GM21619 (cell line): Measurements from ENCODE around the gene RAB1A.

ENCODE experiments used
- ATAC-seq: cut with Tn5 transposase; IDR thresholded peaks from one replicate; pipeline ENCODE4 v1.9.1; 2021; ENCODE audit not compliant: unreplicated experiment

RAB1A gene

DNA sequence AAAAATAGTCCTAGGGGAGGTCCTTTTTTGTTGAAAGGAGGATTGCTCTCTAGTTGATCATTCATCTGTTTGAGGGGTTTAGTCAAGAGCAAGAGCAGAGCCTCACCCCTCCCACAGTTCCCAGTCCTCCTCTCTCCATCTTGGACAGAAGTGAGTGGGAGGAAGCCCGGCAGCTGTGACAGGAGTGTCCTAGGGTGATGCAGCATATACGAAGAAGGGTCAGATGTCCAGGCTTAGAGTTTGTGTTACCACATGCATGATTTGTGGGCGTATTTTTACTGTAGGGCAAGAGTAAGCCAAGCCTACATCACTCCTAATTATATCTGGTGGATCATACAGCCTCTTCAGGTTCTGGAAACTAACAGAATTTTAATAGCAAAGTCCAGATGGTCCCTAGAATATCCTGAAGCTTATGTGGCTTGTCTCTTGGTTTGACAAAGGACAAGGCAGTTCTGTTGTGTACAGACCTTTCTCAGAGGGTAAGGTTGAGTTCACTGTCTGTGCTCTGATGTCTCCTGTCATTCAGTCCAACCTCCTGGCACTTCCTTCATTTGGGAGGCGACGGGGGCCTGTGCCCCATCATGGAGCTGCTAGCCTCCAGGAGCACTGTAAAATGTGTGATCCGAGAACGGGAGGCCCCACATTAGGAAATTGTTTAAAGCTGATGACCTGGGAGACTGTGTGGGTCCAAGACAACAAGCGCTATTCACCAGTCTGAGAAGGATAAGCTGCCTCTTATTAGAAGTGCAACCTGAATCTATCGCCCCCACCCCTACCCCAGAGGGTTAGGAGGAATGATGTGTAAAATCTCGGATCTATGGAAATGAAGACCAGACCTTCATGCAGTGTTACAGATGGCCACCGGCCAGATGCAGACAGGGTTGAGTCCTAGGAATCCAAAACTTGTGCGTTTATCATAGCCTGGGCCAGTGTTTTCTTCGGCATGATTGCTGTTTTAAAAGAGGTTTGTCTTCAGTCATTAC is 66.8 kb downstream of the RAB1A start:
- ATAC-seq, result no peak

DNA sequence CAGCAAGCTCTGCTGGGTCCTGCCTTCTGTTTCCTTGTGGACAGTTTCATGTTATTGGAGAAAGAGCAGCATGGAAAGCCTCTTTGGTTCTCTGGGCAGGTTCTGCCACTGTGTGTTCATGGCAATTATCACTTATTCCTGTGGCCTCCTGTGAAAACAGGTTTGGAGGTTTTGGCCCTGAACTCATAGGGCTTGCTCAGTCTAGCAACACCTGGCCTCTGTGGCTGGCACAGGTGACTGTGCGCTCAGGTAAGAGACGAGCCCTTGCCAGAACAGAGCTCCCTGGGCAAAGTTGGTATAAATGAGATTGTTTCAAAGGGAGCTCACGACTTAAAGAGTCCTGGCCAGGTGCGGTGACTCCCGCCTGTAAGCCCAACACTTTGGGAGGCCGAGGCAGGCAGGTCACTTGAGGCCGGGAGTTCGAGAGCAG is 68.0 kb downstream of the RAB1A start:
- no peak for ATAC-seq

DNA sequence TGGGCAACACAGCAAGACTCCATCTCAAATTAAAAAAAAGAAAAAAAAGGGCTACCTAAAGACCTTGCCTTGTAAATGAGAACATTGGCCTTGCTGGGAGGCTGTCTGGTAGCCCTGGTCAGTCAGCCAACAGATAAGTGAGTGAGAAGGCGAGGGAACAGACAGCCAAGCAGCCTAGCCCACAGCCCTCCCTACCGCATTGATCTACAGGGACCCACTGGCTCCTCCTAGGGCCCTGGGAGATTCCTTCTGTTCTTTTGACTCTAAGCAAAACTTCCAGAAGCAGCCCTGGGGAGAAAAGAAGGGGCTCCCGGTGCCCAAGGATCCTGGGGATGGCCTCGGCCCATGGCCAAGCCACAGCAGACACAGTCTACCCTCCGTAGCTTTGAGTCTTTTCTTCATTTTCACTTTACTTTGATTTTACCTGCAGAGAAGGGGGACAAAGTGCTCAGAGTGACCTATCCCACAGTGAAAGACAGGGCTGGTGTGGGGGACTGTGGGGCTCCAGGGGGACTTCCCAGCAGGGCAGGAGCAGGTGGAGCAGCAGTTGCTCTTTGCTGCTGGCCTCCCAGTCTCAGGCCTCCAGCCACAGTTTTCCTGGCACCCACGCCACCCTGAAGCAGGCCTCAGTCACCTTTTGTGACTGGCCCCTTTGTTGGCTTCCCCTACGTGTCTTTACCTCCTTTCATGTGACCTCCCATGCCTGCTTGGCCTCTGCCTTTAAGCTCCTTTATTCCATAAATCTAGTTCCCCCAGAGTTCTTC is 68.6 kb downstream of the RAB1A start:
- ATAC-seq, result no peak

DNA sequence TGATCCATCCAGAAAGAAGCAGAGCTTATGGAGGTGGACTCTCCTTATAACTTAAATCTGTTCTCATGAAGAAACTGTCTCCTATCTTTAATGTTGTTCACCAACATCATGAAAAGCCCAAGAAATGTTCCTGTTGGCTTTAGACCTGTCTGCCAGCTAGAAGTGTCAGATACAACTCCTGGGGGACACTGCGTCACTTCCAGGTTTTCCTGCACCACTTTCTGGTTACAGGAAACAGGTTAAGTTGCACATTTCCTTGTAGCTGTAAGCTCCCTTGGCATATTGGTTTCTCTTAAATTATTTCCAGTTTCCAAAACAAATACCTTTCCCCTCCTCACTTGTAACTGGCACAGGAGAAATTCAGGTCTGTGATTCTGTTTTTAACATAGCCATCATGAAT is 70.8 kb downstream of the RAB1A start:
- ATAC-seq, result no peak

DNA sequence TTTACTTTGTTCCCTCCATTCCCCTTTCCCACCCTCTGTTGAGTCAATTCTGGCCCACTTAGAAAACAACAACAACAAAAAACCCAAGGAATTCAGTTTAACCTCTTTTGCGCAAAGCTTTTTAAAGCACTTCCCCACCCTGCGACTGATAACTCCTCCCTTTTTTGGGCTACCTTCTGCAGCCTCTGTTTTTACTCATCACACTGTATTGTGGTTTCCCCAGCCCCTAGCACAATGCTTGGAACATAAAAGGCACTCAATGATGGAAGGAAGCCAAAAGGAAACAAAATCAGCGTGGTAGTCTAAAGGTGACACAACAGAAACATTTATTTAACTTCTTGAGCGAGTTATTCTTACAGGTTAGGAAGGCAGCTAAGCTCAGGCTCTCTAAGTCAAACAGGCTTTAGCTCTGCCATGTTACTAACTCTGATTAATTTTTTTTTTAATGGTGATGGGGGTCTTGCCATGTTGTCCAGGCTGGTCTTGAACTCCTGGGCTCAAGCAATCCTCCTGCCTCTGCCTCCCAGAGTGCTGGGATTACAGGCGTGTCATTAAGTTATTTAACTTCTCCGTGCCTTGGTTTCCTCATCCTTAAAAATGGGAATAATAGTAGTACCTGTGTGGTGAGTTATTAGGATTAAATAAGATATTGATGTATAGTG is 72.4 kb downstream of the RAB1A start:
- ATAC-seq, result no peak

- ATAC-seq, result no peak
These were observed 72.9 kb downstream of the RAB1A start for GRCh38 chr2:65057054-65057375.

DNA sequence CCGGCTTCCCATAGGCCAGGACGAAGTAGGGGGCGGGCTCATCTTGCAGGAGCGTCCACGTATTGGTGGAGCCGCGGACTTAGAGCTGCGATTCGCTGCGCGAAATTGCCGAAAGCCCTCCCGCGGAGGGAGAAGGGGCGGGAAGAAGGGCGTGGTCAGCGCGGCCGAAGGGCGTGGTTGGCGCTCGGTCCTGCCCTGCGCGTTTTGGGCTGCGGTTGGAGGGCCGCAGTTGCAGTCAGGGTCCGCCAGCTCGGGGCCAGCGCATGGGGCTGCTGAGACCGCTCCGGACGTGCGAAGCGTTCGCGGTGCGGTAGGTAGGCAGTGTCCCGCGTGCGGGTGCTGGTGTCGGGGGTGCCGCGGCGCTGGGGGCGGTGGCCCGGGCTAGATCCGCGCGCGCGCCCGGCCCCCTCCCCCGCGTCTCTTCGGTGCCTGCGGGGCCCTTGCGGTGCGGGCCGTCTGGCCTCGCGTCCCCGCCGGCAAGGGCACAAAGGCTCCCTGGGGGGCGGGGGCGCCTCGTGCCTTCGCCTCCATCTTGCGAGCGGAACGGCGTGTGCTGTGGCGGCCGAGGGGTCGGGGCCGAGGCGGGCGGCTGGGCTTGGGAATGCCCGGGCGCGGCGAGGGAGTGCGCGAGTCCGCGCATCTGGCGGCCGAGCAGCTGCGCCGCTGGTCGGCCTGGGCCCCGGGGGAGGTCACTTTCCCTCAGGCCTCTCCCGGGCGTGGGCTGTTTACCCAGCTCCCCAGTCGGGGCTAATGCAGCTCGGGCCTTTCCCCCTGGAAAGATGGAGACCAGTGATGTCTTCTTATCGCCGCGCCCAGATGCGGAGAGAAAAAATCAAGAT is 73.5 kb downstream of the RAB1A start, which contains the start of gene CEP68:
TSS of gene CEP68 (plus strand) at position 202 of the 839 bp plus-strand sequence. CDS start 13,029 bp downstream, outside the sequence.
- peak; percentile 80 for ATAC-seq

DNA sequence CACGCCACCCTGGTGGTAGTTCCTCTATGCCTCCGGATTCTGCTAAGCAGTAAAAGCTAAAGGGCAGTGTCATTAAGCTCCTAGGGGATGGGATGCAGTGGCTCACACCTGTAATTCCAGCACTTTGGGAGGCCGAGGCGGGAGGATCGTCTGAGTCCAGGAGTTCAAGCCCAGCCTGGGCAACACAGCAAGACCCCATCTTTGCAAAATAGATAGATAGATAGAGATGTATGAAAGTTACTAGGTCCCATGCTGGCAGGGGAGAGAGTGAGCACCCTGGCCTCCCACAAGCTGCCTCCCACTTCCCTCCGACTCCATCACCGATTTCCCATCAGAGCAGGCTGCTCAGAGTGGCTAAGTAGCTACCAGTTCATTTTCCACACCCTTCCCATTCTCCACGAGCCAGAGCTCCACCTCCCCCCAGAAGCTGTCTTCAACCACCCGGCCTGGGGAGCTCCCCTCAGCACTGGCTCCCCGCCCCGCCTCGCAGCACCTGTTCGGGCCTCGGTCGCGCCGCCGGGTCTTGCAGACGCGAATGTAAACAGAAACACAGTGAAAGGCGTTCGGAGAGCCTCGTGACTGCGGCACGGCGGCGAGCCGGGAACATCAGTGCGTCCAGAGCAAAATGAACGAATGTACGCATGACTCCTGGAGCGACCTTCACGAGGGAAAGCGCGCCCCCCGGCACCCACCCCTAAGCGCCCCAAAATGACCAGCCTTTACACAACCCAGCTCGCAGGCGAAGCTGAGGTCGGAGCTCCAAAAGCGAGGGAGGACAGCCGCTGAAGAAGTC is 74.3 kb downstream of the RAB1A start:
- ATAC-seq, result peak; percentile 26

GRCh38 chr2:65054749-65055421 is 75.0 kb downstream of the RAB1A start:
- ATAC-seq, result no peak

DNA sequence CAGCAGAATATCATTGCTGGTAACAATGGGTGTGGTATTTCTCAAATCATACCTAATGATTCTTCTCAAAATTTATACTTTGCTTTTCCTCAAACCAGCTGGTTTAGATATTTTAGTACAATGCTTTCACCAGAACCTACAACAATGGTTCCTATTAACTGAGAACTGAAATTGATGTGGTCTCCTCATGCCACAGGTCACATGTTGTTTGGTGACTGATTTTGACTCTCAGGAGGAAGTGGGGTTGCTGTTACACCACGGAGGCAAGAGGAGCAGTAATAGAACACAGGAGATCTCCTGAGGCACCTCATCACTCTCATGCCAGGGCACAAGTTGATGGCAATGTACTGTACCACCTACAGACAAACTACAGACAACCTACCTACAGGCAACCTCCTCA is 76.7 kb downstream of the RAB1A start:
- ATAC-seq, result peak; percentile 54

GRCh38 chr2:65050931-65051330 is 79.0 kb downstream of the RAB1A start:
- ATAC-seq, result no peak

DNA sequence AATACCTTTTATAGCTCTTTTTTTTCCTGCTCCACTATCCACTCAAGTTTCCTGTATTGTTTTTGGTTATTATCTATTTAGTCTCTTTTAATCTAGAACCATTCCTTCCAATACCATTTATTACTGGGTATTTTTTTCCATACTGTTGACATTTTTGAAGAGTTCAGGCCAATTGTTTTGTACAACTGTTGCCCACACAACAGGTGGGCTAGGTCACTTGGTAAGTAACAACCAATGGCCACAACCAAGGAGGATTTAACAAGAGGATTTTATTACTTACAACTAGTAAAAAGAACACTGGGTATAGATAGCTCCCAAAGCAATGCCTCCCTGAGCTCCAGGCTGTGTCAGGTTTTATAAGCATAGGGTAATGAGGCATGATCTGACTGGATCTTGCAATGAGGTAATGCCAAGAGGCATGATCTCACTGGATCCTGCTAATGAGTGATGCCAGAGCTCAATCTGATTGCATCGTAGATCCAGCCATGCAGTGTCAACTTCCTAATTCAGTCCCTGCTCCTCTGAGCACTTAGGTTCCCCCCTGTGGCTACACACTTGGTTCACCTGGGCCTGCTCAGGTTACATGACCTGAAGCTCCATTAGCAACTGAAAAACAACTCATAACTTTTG is 80.8 kb downstream of the RAB1A start:
- no peak for ATAC-seq

GRCh38 chr2:65046633-65047407 is 83.1 kb downstream of the RAB1A start:
- ATAC-seq, result no peak

- no peak for ATAC-seq
These were observed 84.3 kb downstream of the RAB1A start for GRCh38 chr2:65045651-65046050.

DNA sequence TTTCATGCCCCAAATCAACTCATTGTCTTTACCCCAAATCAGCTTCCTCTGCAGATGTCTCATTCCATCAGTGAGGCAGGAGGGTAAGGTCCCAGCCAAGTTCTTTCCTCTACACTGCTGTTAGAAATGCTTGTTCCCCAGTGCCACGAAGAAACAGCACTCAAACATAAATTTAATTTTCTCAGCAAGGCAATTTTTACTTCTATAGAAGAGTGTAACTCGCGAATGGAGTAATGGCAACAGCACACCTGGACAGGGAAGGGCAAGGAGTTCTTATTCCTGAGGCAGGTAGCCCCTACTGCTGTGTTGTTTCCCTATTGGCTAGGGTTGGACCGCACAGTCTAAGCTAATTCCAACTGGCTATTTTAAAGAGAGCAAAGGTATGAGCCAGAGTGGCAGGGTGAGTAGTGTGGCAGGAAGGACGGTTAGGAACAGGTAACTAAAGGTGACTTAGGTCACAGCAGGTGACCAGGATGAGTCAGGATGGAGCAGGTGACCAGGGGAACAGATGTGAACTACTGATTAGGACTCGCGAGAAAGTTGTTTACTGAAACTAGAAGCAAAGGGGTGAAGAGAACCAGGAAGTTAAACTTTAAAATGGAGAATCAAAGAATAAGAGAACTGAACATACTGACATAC is 85.7 kb downstream of the RAB1A start:
- ATAC-seq, result no peak

DNA sequence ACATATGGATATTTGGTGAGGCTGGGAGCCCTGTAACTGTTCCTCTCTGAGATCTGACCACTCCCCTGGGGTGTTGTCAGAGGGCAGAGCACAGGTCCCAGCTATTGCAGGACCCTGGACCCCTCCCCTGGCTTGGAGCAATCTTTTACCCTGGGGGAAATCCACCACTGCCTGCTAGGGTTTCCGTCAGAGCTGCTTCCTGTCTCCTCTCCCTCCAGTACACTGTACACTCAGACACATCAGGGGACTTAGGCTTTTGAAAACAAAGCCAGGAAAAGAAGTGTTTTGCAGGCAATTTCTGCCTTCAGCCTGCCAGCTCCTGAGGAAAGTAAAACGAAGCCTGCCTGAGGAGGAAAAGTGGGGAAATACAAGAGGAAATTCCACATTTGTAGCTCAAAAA is 86.9 kb downstream of the RAB1A start:
- ATAC-seq, result no peak
